Mesenchymal stem cell (in vitro differentiated cells and primary cell): Measurements from ENCODE around the gene CDK11B.

Experiments
- DNase-seq: peaks from one replicate; pipeline ENCODE4 v3.0.0-alpha.2; 2013
- H2AFZ ChIP-seq: one replicate; pipeline ENCODE4 v1.6.1; 2013; ENCODE audit warnings: low read depth, mild to moderate bottlenecking, control low read depth, inconsistent platforms, low read length, moderate library complexity
- H2AK5ac ChIP-seq: 2 replicates; pipeline ENCODE4 v1.6.1; 2013; ENCODE audit warnings: low read length, moderate library complexity, mild to moderate bottlenecking, inconsistent platforms; ENCODE audit not compliant: severe bottlenecking
- H2BK120ac ChIP-seq: one replicate; pipeline ENCODE4 v1.6.1; 2013; ENCODE audit warnings: low read depth, mild to moderate bottlenecking, inconsistent platforms, low read length, moderate library complexity
- H2BK12ac ChIP-seq, 2 experiments: one replicate each; pipeline ENCODE4 v1.6.1; 2013; ENCODE audit warnings: inconsistent platforms in 2 of 2, low read length in 2 of 2, mild to moderate bottlenecking in 2 of 2, moderate library complexity in 2 of 2, control low read depth in 1 of 2
- H2BK15ac ChIP-seq: one replicate; pipeline ENCODE4 v1.6.1; 2013; ENCODE audit warnings: mild to moderate bottlenecking, low read depth, inconsistent platforms; ENCODE audit not compliant: poor library complexity, severe bottlenecking
- H2BK5ac ChIP-seq: 2 replicates; pipeline ENCODE4 v1.6.1; 2013; ENCODE audit warnings: low read depth, mild to moderate bottlenecking, low read length, control low read depth, inconsistent platforms; ENCODE audit not compliant: poor library complexity, severe bottlenecking
- H3K14ac ChIP-seq, 2 experiments: one replicate each; pipeline ENCODE4 v1.6.1; 2013; ENCODE audit warnings: inconsistent platforms in 2 of 2, low read length in 2 of 2, control low read depth in 1 of 2, mild to moderate bottlenecking in 1 of 2, moderate library complexity in 1 of 2
- H3K18ac ChIP-seq, 2 experiments: one replicate each; pipeline ENCODE4 v1.6.1; 2013; ENCODE audit warnings: inconsistent platforms in 2 of 2, low read length in 2 of 2, control low read depth in 1 of 2, low read depth in 1 of 2, mild to moderate bottlenecking in 1 of 2
- H3K23ac ChIP-seq, 2 experiments: one replicate each; pipeline ENCODE4 v1.6.1; 2013; ENCODE audit warnings: inconsistent platforms in 2 of 2, low read length in 2 of 2, mild to moderate bottlenecking in 2 of 2, moderate library complexity in 2 of 2, control low read depth in 1 of 2
- H3K27ac ChIP-seq: 2 replicates; pipeline ENCODE4 v1.5.1; 2013; ENCODE audit warnings: mild to moderate bottlenecking, moderate library complexity, low read length, control low read depth, inconsistent platforms; ENCODE audit not compliant: poor library complexity, severe bottlenecking
- H3K27me3 ChIP-seq, 2 experiments: 2 replicates each; pipeline versions ENCODE4 v1.6.1 to v1.7.0; 2013; ENCODE audit warnings: low read length in 2 of 2, mild to moderate bottlenecking in 2 of 2, moderate library complexity in 2 of 2, control low read depth in 1 of 2, inconsistent platforms in 1 of 2; ENCODE audit not compliant: control insufficient read depth in 1 of 2, insufficient read depth in 1 of 2
- H3K36me3 ChIP-seq, 2 experiments: 2 replicates each; pipeline versions ENCODE4 v1.6.1 to v1.7.0; 2013; ENCODE audit warnings: low read length in 2 of 2, control low read depth in 1 of 2, inconsistent platforms in 1 of 2, low read depth in 1 of 2, mild to moderate bottlenecking in 1 of 2; ENCODE audit not compliant: insufficient read depth in 2 of 2, control insufficient read depth in 1 of 2
- H3K4ac ChIP-seq, 2 experiments: one replicate each; pipeline ENCODE4 v1.6.1; 2013; ENCODE audit warnings: inconsistent platforms in 2 of 2, low read length in 2 of 2, mild to moderate bottlenecking in 2 of 2, moderate library complexity in 2 of 2, control low read depth in 1 of 2, low read depth in 1 of 2
- H3K4me1 ChIP-seq: 2 replicates; pipeline ENCODE4 v1.6.1; 2013; ENCODE audit warnings: low read depth, low read length, control low read depth; ENCODE audit not compliant: control insufficient read depth, insufficient read depth
- H3K4me2 ChIP-seq: 2 replicates; pipeline ENCODE4 v1.6.1; 2013; ENCODE audit warnings: low read length, mild to moderate bottlenecking, inconsistent platforms; ENCODE audit not compliant: poor library complexity, severe bottlenecking
- H3K4me3 ChIP-seq, 2 experiments: 2 replicates each; pipeline versions ENCODE4 v1.5.1 to v1.7.0; 2013; ENCODE audit warnings: low read length in 2 of 2, mild to moderate bottlenecking in 2 of 2, control low read depth in 1 of 2, low read depth in 1 of 2; ENCODE audit not compliant: insufficient read depth in 1 of 2
- H3K79me1 ChIP-seq: replicated peaks from 2 replicates; pipeline ENCODE4 v1.6.1; 2013; ENCODE audit warnings: mild to moderate bottlenecking, control low read depth, low read length, inconsistent platforms; ENCODE audit not compliant: poor library complexity, severe bottlenecking
- H3K9ac ChIP-seq: 2 replicates; pipeline ENCODE4 v1.7.0; 2013; ENCODE audit warnings: mild to moderate bottlenecking, low read length, moderate library complexity
- H3K9me3 ChIP-seq: 2 replicates; pipeline ENCODE4 v1.7.0; 2013; ENCODE audit warnings: mild to moderate bottlenecking, low read length; ENCODE audit not compliant: control insufficient read depth
- H4K8ac ChIP-seq: one replicate; pipeline ENCODE4 v1.6.1; 2013; ENCODE audit warnings: inconsistent platforms, mild to moderate bottlenecking, low read length, moderate library complexity
- H4K91ac ChIP-seq: one replicate; pipeline ENCODE4 v1.6.1; 2013; ENCODE audit warnings: mild to moderate bottlenecking, low read length, inconsistent platforms
- WGBS: methylation state at CpG from one replicate; pipeline ENCODE4 v1.1.7; 2013; ENCODE audit warnings: mixed read lengths; 5-methylcytosine and 5-hydroxymethylcytosine counted together

CDK11B gene

DNA sequence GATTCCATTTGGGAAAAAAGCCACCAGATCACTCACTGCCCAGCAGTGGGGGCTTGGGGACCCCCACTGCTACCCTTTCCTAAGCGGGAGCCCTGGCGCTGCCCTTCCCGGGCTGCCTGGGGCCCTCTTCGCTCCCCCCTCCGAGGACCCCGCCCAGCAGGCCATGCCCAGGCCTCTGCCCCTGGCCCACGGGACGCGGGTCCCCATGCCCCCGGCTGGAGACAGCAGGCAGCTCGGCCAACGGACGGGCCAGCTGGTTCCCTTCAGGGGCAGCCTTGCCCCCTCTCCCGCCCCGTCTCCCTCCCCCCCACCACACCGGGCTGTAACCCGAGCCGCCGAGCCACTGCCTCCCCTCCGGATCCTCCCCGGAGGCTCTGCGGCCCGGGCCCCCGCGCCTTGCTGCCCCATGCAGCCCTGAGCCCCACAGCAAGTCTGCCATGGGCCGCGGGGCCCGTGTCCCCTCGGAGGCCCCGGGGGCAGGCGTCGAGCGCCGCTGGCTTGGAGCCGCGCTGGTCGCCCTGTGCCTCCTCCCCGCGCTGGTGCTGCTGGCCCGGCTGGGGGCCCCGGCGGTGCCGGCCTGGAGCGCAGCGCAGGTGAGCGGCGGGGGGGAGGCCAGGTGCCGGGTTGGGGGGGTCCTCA lies 26.9 kb downstream of the CDK11B start, which contains the start of gene MMP23B:
MMP23B (plus strand) TSS at position 392 of the 639 bp plus-strand sequence; CDS start at position 438, 46 bp downstream.
- no peak within 1 kb of the TSS for H4K91ac ChIP-seq
- H2AK5ac ChIP-seq, result no peak within 1 kb of the TSS
- no peak within 1 kb of the TSS for H3K14ac ChIP-seq
- H2BK5ac ChIP-seq, result no peak within 1 kb of the TSS
- peak within 1 kb of the TSS; percentile 40 to 49 for H3K18ac ChIP-seq
- H3K4me1 ChIP-seq, result peaks cover 18% of the 10 kb centered on the region
- peak within 1 kb of the TSS; percentile 42 for H4K8ac ChIP-seq
- peak within 1 kb of the TSS in 1 of 2 experiments; percentile 45 for H2BK12ac ChIP-seq
- H3K9me3 ChIP-seq, result no peaks in the 10 kb centered on the region
- H3K9ac ChIP-seq, result no peak within 1 kb of the TSS
- H3K23ac ChIP-seq, result no peak within 1 kb of the TSS
- no peaks in the 10 kb centered on the region for H3K79me1 ChIP-seq
- H3K4me3 ChIP-seq, result peak within 1 kb of the TSS in 1 of 2 experiments; percentile 7
- peak within 1 kb of the TSS; percentile 49 for H2BK120ac ChIP-seq
- H3K36me3 ChIP-seq, result peaks cover 13 to 40% of the 10 kb centered on the region in 2 experiments
- H3K4me2 ChIP-seq, result peak within 1 kb of the TSS; percentile 20
- 4% methylated on average over 23 of the region's 48 CpGs for WGBS
- H2AFZ ChIP-seq, result no peak within 1 kb of the TSS
- H2BK15ac ChIP-seq, result no peak within 1 kb of the TSS
- peaks cover 3 to 8% of the 10 kb centered on the region in 2 experiments for H3K27me3 ChIP-seq
- no peak within 1 kb of the TSS for H3K27ac ChIP-seq
- H3K4ac ChIP-seq, result peak within 1 kb of the TSS in 1 of 2 experiments; percentile 28
- peak; percentile 50 for DNase-seq

DNA sequence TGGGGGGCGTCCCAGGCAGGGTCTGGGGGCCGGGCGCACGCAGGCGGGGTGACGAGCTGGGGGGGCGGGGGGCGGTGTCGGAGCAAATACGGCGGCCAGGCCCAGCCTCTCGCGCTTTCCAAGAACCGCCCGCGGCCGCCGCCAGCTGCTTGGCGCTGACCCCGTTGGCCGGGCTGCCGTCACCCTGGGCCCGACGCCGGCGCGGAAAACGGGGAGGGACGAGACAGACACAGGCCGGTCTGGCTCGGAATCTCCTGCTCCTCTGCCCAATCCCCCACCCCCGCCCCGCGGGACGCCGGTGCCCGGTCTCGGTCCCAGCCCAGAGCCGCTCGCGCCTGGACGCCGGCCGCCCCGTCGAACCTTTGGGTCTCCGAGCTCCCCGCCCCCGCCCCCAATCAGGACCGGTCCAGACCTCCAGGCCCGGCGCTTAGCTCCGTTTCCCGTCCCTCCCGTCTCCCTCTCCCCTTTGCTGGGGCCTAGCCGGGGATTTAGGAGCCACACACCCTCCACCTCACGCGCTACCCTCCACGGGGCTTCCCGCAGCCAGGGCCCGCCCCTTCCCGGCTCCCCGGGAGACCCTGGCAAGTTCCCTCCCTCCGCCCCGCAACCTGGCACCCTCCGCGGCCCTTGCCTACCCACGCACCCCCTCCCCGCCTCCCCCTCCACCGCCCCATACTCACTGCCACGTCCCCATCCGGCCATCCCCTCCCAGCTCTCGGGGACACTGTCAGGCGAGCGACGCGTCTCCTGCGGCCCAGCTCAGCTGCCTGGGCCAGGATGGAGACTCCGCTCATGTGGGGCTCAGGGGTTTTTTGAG lies 27.6 kb downstream of the CDK11B start:
- no peaks in the 10 kb centered on the region for H3K9me3 ChIP-seq
- H3K79me1 ChIP-seq, result no peaks in the 10 kb centered on the region
- no peak overlapping the region for H3K14ac ChIP-seq
- DNase-seq, result peak; percentile 37
- no peak overlapping the region for H3K27ac ChIP-seq
- peaks cover 19% of the 10 kb centered on the region for H3K4me1 ChIP-seq
- H3K9ac ChIP-seq, result no peak overlapping the region
- peaks cover 6 to 40% of the 10 kb centered on the region in 2 experiments for H3K36me3 ChIP-seq
- H2BK120ac ChIP-seq, result peak overlapping the region; percentile 68
- H3K23ac ChIP-seq, result no peak overlapping the region
- 23% methylated on average over 37 of the region's 79 CpGs for WGBS
- H3K4me3 ChIP-seq, result no peak overlapping the region
- no peak overlapping the region for H3K4me2 ChIP-seq
- H2BK15ac ChIP-seq, result peak overlapping the region; percentile 80
- no peak overlapping the region for H2BK12ac ChIP-seq
- H2AK5ac ChIP-seq, result no peak overlapping the region
- H2AFZ ChIP-seq, result no peak overlapping the region
- no peak overlapping the region for H4K91ac ChIP-seq
- peak overlapping the region; percentile 42 for H4K8ac ChIP-seq
- H3K27me3 ChIP-seq, result peaks cover 3 to 8% of the 10 kb centered on the region in 2 experiments
- H2BK5ac ChIP-seq, result no peak overlapping the region
- peak overlapping the region in 1 of 2 experiments; percentile 40 for H3K18ac ChIP-seq
- peak overlapping the region in 1 of 2 experiments; percentile 28 for H3K4ac ChIP-seq

DNA sequence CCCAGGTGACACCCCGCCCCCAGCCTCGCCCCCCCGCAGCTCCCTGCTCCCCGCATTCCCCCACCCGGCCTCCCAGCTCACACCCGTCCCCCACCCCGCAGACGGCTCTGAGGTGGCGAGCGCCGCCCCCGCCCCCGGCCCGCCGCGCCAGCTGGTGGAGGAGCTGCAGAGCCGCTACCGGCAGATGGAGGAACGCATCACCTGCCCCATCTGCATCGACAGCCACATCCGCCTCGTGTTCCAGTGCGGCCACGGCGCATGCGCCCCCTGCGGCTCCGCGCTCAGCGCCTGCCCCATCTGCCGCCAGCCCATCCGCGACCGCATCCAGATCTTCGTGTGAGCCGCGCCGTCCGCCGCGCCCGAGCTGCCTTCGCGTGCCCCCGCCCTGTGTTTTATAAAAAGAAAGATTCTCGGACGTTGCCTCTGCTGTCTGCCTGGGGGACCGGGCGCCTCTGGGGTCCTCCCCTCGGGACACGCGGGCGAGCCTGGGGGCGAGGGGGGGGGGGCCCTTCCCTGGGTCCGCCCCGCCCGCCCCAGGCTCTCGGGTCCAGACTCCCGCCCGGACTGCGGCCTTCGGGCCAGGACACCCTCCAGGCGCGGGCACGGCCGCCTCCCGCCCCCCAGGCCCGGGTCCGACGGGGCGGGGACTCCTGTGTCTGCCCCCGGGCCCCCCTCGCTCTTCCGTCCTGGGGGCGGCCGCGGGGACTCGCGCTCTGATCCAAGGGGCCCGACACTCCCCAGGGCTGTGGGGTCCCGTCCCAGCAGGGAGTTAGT lies 28.4 kb downstream of the CDK11B start:
- Histone ChIP-seq H2BK15ac (peak overlapping the region; percentile 80), H3K23ac (no peak overlapping the region), H3K36me3 (peaks cover 6 to 48% of the 10 kb centered on the region in 2 experiments), H3K27ac (no peak overlapping the region), H2AK5ac (no peak overlapping the region), H4K91ac (no peak overlapping the region), H2BK120ac (peak overlapping the region; percentile 68), H3K18ac (peak overlapping the region in 1 of 2 experiments; percentile 34), H2AFZ (no peak overlapping the region), H3K4me1 (peaks cover 20% of the 10 kb centered on the region), H2BK5ac (no peak overlapping the region), H2BK12ac (no peak overlapping the region), H3K4ac (no peak overlapping the region), H3K9ac (no peak overlapping the region), H3K9me3 (no peaks in the 10 kb centered on the region), H3K14ac (no peak overlapping the region), H4K8ac (no peak overlapping the region), H3K79me1 (no peaks in the 10 kb centered on the region), H3K4me3 (no peak overlapping the region), H3K27me3 (peaks cover 3 to 8% of the 10 kb centered on the region in 2 experiments), H3K4me2 (no peak overlapping the region)
- peak; percentile 69 for DNase-seq
- WGBS, result 21% methylated on average over 59 of the region's 81 CpGs
